ENCODE measurements around the gene EAF1. TPM values are rescaled to one million over a fixed set of nuclear protein-coding genes. Genes with fewer than 3 reads are reported as not detected.
"Not testable (repeated sequence)": the region's sequence is repeated elsewhere in the genome, so short reads cannot be mapped to it uniquely, and the experiment has no call there.

The EAF1 gene
- total RNA-seq, 2 donors from 2014 or later, result 8.2 to 12.0 TPM

GRCh38 chr3:15467227-15468181, 40.1 kb downstream of the EAF1 start:
- intact Hi-C loops (cut with DNase I), result no loop called here
- ATAC-seq (peak in 1 of 2 donors; percentile 27), DNase-seq (no peak)

- intact Hi-C loops (cut with DNase I), result no loop called here
- DNase-seq, result no peak
- ATAC-seq, result no peak
Observed at GRCh38 chr3:15470261-15470660, 42.9 kb downstream of the EAF1 start.

GRCh38 chr3:15470849-15471248, 43.5 kb downstream of the EAF1 start:
- ATAC-seq, result no peak
- intact Hi-C loops (cut with DNase I), result no loop called here

GRCh38 chr3:15471861-15472260, 44.5 kb downstream of the EAF1 start:
- intact Hi-C loops (cut with DNase I), result no loop called here
- ATAC-seq (no peak), DNase-seq (no peak)

More at GRCh38 chr3:15470849-15471248, 43.5 kb downstream of the EAF1 start:
- no peak for DNase-seq

- intact Hi-C loops (cut with DNase I), result no loop called here
Observed at GRCh38 chr3:15475161-15475560, 47.8 kb downstream of the EAF1 start.

GRCh38 chr3:15476378-15476777, 49.0 kb downstream of the EAF1 start:
- intact Hi-C loops (cut with DNase I), result no loop called here
- DNase-seq (no peak), ATAC-seq (peak in 1 of 2 donors; percentile 50)

More at GRCh38 chr3:15475161-15475560, 47.8 kb downstream of the EAF1 start:
- DNase-seq (no peak), ATAC-seq (no peak)

- intact Hi-C loops (cut with DNase I), result no loop called here
- no peak for DNase-seq
- ATAC-seq, result peak; percentile 77 to 79
Observed at GRCh38 chr3:15477951-15478639, 50.7 kb downstream of the EAF1 start.

GRCh38 chr3:15478640-15478979, 51.2 kb downstream of the EAF1 start:
- DNase-seq (no peak), ATAC-seq (peak; percentile 58 to 71)
- intact Hi-C loops (cut with DNase I), result no loop called here

- DNase-seq (no peak), ATAC-seq (no peak)
- intact Hi-C loops (cut with DNase I), result no loop called here
Observed at GRCh38 chr3:15479400-15480224, 52.2 kb downstream of the EAF1 start.

- intact Hi-C loops (cut with DNase I); ATAC-seq: not testable (repeated sequence)
Observed at GRCh38 chr3:15484551-15484950, 57.2 kb downstream of the EAF1 start.

GRCh38 chr3:15486020-15486419, 58.6 kb downstream of the EAF1 start:
- intact Hi-C loops (cut with DNase I), result no loop called here
- ATAC-seq, result no peak

More at GRCh38 chr3:15484551-15484950, 57.2 kb downstream of the EAF1 start:
- not testable (repeated sequence) for DNase-seq

GRCh38 chr3:15486979-15487378, 59.6 kb downstream of the EAF1 start:
- ATAC-seq (no peak), DNase-seq (no peak)
- intact Hi-C loops (cut with DNase I), result no loop called here

More at GRCh38 chr3:15486020-15486419, 58.6 kb downstream of the EAF1 start:
- DNase-seq, result no peak

- DNase-seq (no peak), ATAC-seq (no peak)
- intact Hi-C loops (cut with DNase I), result no loop called here
Observed at GRCh38 chr3:15488002-15488401, 60.6 kb downstream of the EAF1 start.

GRCh38 chr3:15490158-15490557, 62.8 kb downstream of the EAF1 start:
- intact Hi-C loops (cut with DNase I), result no loop called here
- ATAC-seq, result no peak
- no peak for DNase-seq

- intact Hi-C loops (cut with DNase I), result no loop called here
- no peak for DNase-seq
- ATAC-seq, result no peak
Observed at GRCh38 chr3:15491143-15491542, 63.7 kb downstream of the EAF1 start.
